ENCODE results near the gene CDH23. TPM values are rescaled to one million over a fixed set of nuclear protein-coding genes. Genes with fewer than 3 reads are reported as not detected.

CDH23 gene
- total and polyA plus RNA-seq, 10 donors: 2.0 to 19.9 (median 11.0) TPM

- peak; percentile 6 for DNase-seq
- intact Hi-C loops (cut with DNase I; ENCODE audit: low total_unique reads): no loop called here
- Histone ChIP-seq H3K27me3 (replicated peaks in 1 of 7) (no peaks in the 10 kb centered on the region), H3K9me3 (no peaks in the 10 kb centered on the region), H3K4me1 (peaks cover 28 to 88% (median 80%) of the 10 kb centered on the region in 6 donors), H3K36me3 (peaks cover 0 to 4% (median 0%) of the 10 kb centered on the region in 6 donors), H3K4me3 (peak overlapping the region in 5 of 8 donors; percentile 78 to 93 (median 90)), H3K27ac (peak overlapping the region in 6 of 8 donors; percentile 11 to 98 (median 96))
- WGBS, 5 donors: 80 to 88% (median 85%) methylated on average over 11 of the region's 11 CpGs
- TF ChIP-seq POLR2A (IDR thresholded peaks at IDR 0.05) (no peak), POLR2AphosphoS5 (IDR thresholded peaks at IDR 0.05) (no peak), CTCF (IDR thresholded peaks at IDR 0.05 in 8 of 11, conservative IDR thresholded peaks at IDR 0.05 in 3 of 11) (no peak)
These were observed 451.9 kb downstream of the CDH23 start for GRCh38 chr10:71848325-71849275.

- WGBS, 5 donors: 84 to 94% (median 92%) methylated on average over 17 of the region's 17 CpGs
- peak overlapping the region in 7 of 8 donors; percentile 93 to 98 (median 97) for H3K27ac ChIP-seq
These were observed 452.8 kb downstream of the CDH23 start for GRCh38 chr10:71849461-71849908.

GRCh38 chr10:71850021-71850742 lies 453.5 kb downstream of the CDH23 start:
- H3K27me3 ChIP-seq (replicated peaks in 1 of 7): no peaks in the 10 kb centered on the region
- intact Hi-C loops (cut with DNase I; ENCODE audit: low total_unique reads): no loop called here
- DNase-seq: peak; percentile 24
- 3 to 6% (median 4%) methylated on average over 13 of the region's 13 CpGs for WGBS, 5 donors
- peak overlapping the region; percentile 78 to 97 (median 92) for H3K4me3 ChIP-seq
- peaks cover 0 to 4% (median 0%) of the 10 kb centered on the region in 6 donors for H3K36me3 ChIP-seq
- peaks cover 18 to 72% (median 65%) of the 10 kb centered on the region in 6 donors for H3K4me1 ChIP-seq
- H3K9me3 ChIP-seq: no peaks in the 10 kb centered on the region
- TF ChIP-seq POLR2A (IDR thresholded peaks at IDR 0.05) (no peak), CTCF (IDR thresholded peaks at IDR 0.05 in 8 of 11, conservative IDR thresholded peaks at IDR 0.05 in 3 of 11) (no peak), POLR2AphosphoS5 (IDR thresholded peaks at IDR 0.05) (no peak)
- peak overlapping the region; percentile 90 to 98 (median 97) for H3K27ac ChIP-seq

More at GRCh38 chr10:71849461-71849908, 452.8 kb downstream of the CDH23 start:
- Histone ChIP-seq H3K9me3 (no peaks in the 10 kb centered on the region), H3K4me3 (peak overlapping the region in 7 of 8 donors; percentile 78 to 96 (median 92)), H3K36me3 (peaks cover 0 to 4% (median 0%) of the 10 kb centered on the region in 6 donors), H3K4me1 (peaks cover 25 to 79% (median 71%) of the 10 kb centered on the region in 6 donors), H3K27me3 (replicated peaks in 1 of 7) (no peaks in the 10 kb centered on the region)
- intact Hi-C loops (cut with DNase I; ENCODE audit: low total_unique reads): no loop called here
- no peak for TF ChIP-seq POLR2A (IDR thresholded peaks at IDR 0.05)
- TF ChIP-seq CTCF (IDR thresholded peaks at IDR 0.05 in 8 of 11, conservative IDR thresholded peaks at IDR 0.05 in 3 of 11): no peak
- TF ChIP-seq POLR2AphosphoS5 (IDR thresholded peaks at IDR 0.05): no peak
- peak; percentile 62 for DNase-seq
